BE2C (cell line): ENCODE data around the gene LCOR.

ENCODE experiments used
- DNase-seq: peaks from one replicate; pipeline ENCODE4 v3.0.0-alpha.2; 2020
- H3K27me3 ChIP-seq: fragments of 250-450 bp; sonication (Bioruptor Pico); 2 replicates; pipeline ENCODE4 v1.5.1; 2020; ENCODE audit warnings: mild to moderate bottlenecking
- H3K36me3 ChIP-seq: fragments of 250-450 bp; sonication (Bioruptor Pico); 2 replicates; pipeline ENCODE4 v1.5.1; 2020; ENCODE audit warnings: mild to moderate bottlenecking
- H3K4me1 ChIP-seq: fragments of 250-450 bp; sonication (Bioruptor Pico); 2 replicates; pipeline ENCODE4 v1.5.1; 2020
- H3K4me3 ChIP-seq: 2 replicates; pipeline ENCODE4 v1.5.1; 2011; ENCODE audit warnings: low read depth, low read length
- H3K9me3 ChIP-seq: fragments of 250-450 bp; sonication (Bioruptor Pico); 2 replicates; pipeline ENCODE4 v1.5.1; 2020
- TF ChIP-seq, protein P1 (sequence below): IDR thresholded peaks from 2 replicates; pipeline ENCODE4 v1.5.1; 2012; ENCODE audit warnings: mild to moderate bottlenecking, low read depth, low read length

Gene LCOR

DNA sequence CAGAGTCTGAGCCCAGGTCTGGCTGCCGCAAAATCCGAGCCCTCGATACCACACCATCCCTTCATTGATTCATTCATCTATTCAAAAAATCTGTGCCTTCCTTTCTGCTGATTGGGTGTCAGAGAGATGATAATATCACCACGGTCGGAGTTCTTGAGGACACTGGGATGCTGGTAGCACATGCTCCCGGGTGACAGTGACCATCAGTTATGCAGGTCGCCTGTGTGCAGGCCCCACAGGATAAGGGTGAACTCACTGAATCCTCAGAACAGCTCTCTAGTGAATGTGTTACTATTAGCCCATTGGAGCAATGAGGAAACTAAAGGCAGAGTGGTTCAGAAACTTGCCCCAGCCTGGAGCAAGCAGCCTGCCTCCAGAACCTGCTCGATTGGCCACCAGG is 208.6 kb downstream of the LCOR start:
- H3K36me3 ChIP-seq = no peaks in the 10 kb centered on the region
- TF ChIP-seq, protein P1, sequence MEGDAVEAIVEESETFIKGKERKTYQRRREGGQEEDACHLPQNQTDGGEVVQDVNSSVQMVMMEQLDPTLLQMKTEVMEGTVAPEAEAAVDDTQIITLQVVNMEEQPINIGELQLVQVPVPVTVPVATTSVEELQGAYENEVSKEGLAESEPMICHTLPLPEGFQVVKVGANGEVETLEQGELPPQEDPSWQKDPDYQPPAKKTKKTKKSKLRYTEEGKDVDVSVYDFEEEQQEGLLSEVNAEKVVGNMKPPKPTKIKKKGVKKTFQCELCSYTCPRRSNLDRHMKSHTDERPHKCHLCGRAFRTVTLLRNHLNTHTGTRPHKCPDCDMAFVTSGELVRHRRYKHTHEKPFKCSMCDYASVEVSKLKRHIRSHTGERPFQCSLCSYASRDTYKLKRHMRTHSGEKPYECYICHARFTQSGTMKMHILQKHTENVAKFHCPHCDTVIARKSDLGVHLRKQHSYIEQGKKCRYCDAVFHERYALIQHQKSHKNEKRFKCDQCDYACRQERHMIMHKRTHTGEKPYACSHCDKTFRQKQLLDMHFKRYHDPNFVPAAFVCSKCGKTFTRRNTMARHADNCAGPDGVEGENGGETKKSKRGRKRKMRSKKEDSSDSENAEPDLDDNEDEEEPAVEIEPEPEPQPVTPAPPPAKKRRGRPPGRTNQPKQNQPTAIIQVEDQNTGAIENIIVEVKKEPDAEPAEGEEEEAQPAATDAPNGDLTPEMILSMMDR = no peak

DNA sequence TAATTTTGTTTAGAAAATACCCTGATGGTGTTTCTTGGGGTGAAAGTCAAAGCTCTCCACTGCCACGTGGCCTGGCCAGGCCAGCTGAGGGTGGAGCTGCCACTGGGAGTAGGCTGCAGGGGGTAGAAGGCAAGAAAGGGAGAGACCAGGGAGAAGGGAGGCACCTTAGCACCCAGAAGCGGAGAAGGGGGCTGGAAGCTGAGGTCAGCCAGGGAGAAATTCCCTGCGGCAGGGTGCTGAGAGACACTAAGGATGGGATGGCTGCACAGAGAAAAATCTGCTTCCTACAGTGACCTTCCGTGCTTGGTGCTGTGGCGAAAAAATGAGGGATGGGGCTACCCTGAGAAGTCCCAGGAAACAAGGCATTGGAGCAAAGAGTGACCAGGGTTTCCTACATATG is 210.0 kb downstream of the LCOR start:
- Histone ChIP-seq H3K36me3 (no peaks in the 10 kb centered on the region), H3K4me3 (no peak overlapping the region), H3K27me3 (no peaks in the 10 kb centered on the region), H3K9me3 (no peaks in the 10 kb centered on the region), H3K4me1 (no peaks in the 10 kb centered on the region)
- TF ChIP-seq, protein P1 = no peak
- DNase-seq = no peak

More for the DNA sequence above, 208.6 kb downstream of the LCOR start:
- Histone ChIP-seq H3K4me1 (no peaks in the 10 kb centered on the region), H3K4me3 (no peak overlapping the region), H3K9me3 (no peaks in the 10 kb centered on the region), H3K27me3 (no peaks in the 10 kb centered on the region)
- DNase-seq = no peak

DNA sequence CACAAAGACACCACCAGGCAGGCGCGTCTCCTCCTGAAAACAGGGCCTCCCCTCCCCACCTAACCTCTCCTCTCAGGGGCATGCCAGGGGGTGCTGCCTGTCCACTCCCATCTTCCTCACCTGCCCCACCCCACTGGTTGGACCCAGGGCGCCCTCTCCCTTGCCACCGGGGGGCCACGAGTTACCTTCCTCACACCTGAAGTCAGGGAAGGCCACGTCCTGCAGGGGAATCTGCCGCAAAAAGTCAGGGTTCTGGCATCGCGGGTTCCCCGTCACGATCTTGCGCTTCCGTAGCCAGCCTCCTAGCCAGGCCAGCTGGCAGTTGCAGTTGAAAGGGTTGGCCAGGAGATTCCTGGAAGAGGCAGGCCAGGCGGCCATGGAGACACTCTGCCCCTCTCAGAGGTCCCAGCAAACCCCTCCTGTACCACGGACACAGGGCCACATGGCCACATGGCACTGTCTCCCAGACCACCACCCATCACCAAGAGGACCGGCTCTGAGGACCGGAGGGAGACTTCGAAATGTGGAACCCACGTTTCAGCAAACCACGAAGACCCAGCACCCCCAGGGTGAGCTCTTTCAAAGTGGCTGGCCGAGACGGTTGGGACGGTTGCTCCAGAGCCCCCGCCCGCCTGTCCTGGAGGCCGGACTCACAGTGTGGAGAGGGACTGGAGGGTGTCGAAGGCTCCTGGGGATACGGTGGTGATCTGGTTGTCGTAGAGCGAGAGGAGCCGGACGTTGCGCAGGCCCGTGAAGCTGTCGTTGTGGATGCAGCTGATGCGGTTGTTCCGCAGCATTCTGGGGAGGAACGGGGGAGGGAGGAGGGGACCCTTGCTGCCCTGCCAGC is 210.8 kb downstream of the LCOR start:
- DNase-seq = no peak
- no peaks in the 10 kb centered on the region for H3K9me3 ChIP-seq
- H3K4me3 ChIP-seq = no peak overlapping the region
- H3K36me3 ChIP-seq = no peaks in the 10 kb centered on the region
- TF ChIP-seq, protein P1 = no peak
- no peaks in the 10 kb centered on the region for H3K4me1 ChIP-seq
- H3K27me3 ChIP-seq = no peaks in the 10 kb centered on the region

DNA sequence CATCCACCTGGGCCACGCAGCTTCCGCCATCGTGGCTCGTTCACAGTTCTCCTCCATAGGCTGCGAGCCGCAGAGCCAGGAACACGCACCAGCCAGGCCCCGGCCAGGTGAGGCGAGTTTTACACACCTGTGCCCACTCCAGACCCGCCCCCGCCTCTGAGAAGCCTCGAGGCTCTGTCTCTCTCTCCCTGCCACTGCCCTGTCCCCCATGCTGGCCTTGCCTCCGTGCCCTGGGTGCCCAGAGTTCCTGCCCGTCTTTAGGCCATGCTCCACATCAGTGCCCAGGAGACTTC is 211.4 kb downstream of the LCOR start:
- no peaks in the 10 kb centered on the region for H3K4me1 ChIP-seq
- DNase-seq = no peak
- no peaks in the 10 kb centered on the region for H3K36me3 ChIP-seq
- H3K4me3 ChIP-seq = no peak overlapping the region
- H3K9me3 ChIP-seq = no peaks in the 10 kb centered on the region
- H3K27me3 ChIP-seq = no peaks in the 10 kb centered on the region
- TF ChIP-seq, protein P1 = no peak
